Neural progenitor cell (in vitro differentiated cells): Measurements from ENCODE around the gene PTPRN2. TPM values are rescaled to one million over a fixed set of nuclear protein-coding genes. Genes with fewer than 3 reads are reported as not detected.

Experiments used
- DNase-seq: peaks from one replicate; pipeline ENCODE4 v3.0.0-alpha.2; 2016; ENCODE audit warnings: low spot score
- H2AFZ ChIP-seq: fragments of 200-600 bp; sonication (generic); replicated peaks from 2 replicates; pipeline ENCODE4 v1.6.1; 2016; ENCODE audit warnings: antibody characterized with exemption
- H3F3A ChIP-seq: fragments of 200-600 bp; sonication (generic); 2 replicates; pipeline ENCODE4 v1.6.1; 2016; ENCODE audit warnings: antibody characterized with exemption, low read depth
- H3K27ac ChIP-seq: fragments of 200-600 bp; sonication (generic); 2 replicates; pipeline ENCODE4 v1.5.1; 2016; ENCODE audit warnings: mild to moderate bottlenecking
- H3K27me3 ChIP-seq: fragments of 200-600 bp; sonication (generic); 2 replicates; pipeline ENCODE4 v1.6.1; 2016; ENCODE audit warnings: mild to moderate bottlenecking, moderate library complexity
- H3K36me3 ChIP-seq: fragments of 200-600 bp; sonication (generic); 2 replicates; pipeline ENCODE4 v1.5.1; 2016
- H3K4me1 ChIP-seq: fragments of 200-600 bp; sonication (generic); 2 replicates; pipeline ENCODE4 v1.6.1; 2016; ENCODE audit warnings: mixed run types
- H3K4me2 ChIP-seq: fragments of 200-600 bp; sonication (generic); 2 replicates; pipeline ENCODE4 v1.6.1; 2016
- H3K4me3 ChIP-seq: fragments of 200-600 bp; sonication (generic); 2 replicates; pipeline ENCODE4 v1.5.1; 2016
- H3K79me2 ChIP-seq: fragments of 200-600 bp; sonication (generic); 2 replicates; pipeline ENCODE4 v1.6.1; 2016; ENCODE audit warnings: low read depth
- H3K9ac ChIP-seq: fragments of 200-600 bp; sonication (generic); 2 replicates; pipeline ENCODE4 v1.6.1; 2016
- H3K9me3 ChIP-seq: fragments of 200-600 bp; sonication (generic); 2 replicates; pipeline ENCODE4 v1.5.1; 2016; ENCODE audit warnings: low read depth
- H4K20me1 ChIP-seq: fragments of 200-600 bp; sonication (generic); 2 replicates; pipeline ENCODE4 v1.6.1; 2016; ENCODE audit warnings: low read depth
- H3K27ac Mint-ChIP-seq: 3 replicates; pipeline ENCODE4 v1.8.0; 2021; ENCODE audit warnings: mixed read lengths
- H3K27me3 Mint-ChIP-seq: 2 replicates; pipeline ENCODE4 v1.8.0; 2022; ENCODE audit warnings: low read depth, mild to moderate bottlenecking, inconsistent platforms, moderate library complexity, mixed read lengths; ENCODE audit not compliant: insufficient read depth
- H3K36me3 Mint-ChIP-seq: 3 replicates; pipeline ENCODE4 v1.8.0; 2021; ENCODE audit warnings: mixed read lengths
- H3K4me1 Mint-ChIP-seq: 3 replicates; pipeline ENCODE4 v1.8.0; 2021; ENCODE audit warnings: mixed read lengths
- H3K4me3 Mint-ChIP-seq: 3 replicates; pipeline ENCODE4 v1.8.0; 2021; ENCODE audit warnings: mild to moderate bottlenecking, moderate library complexity, mixed read lengths
- H3K9me3 Mint-ChIP-seq: 3 replicates; pipeline ENCODE4 v1.8.0; 2020; ENCODE audit warnings: mixed read lengths
- EZH2 ChIP-seq: fragments of 200-600 bp; sonication (generic); IDR thresholded peaks from 2 replicates; pipeline ENCODE4 v1.6.1; 2017; ENCODE audit warnings: antibody characterized with exemption, mild to moderate bottlenecking, moderate library complexity
- EZH2phosphoT487 ChIP-seq: fragments of 200-600 bp; sonication (generic); IDR thresholded peaks from 2 replicates; pipeline ENCODE4 v1.6.1; 2017; ENCODE audit warnings: antibody characterized with exemption
- total RNA-seq: library from RNA; depleted of rRNA; stranded (reverse); fragments of >200 nt; gene quantifications from 2 replicates; pipeline ENCODE4 v1.2.3, GENCODE V29; 2015; ENCODE audit warnings: low replicate concordance
- TF ChIP-seq, protein P1 (sequence below): fragments of 200-600 bp; sonication (generic); IDR thresholded peaks from 2 replicates; pipeline ENCODE4 v1.5.1; 2017; ENCODE audit warnings: antibody characterized with exemption, mild to moderate bottlenecking

The PTPRN2 gene
- total RNA-seq, 1 donor from 2014 or later: 3.0 TPM

DNA sequence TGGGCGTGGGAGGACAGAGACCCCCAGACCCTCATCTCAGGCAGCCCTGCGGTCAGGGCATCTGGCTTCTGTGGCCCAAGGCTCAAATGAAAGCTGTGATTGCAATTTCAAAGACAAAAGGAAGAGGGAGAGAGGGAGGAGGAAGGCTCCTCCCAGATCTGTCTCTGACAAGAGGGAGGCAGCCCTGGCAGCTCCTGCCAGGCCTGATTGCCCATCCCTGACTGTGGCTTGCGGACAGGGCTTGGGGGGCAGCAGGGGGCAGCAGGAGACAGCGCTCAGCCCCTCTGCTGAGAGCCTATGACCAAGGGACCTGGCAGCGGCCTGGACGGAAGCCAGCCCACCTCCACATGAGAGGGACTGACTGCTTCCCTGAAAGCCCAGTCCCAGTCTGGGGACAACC, 91.8 kb downstream of the PTPRN2 start:
- Histone ChIP-seq H2AFZ (peak overlapping the region; percentile 59), H3K4me2 (peak overlapping the region; percentile 75), H3K79me2 (no peaks in the 10 kb centered on the region), H3K36me3 (no peaks in the 10 kb centered on the region), H3K9me3 (no peaks in the 10 kb centered on the region), H3F3A (peaks cover 41% of the 10 kb centered on the region), H3K9ac (no peak overlapping the region), H3K27me3 (no peaks in the 10 kb centered on the region), H3K4me1 (peaks cover 37% of the 10 kb centered on the region), H4K20me1 (no peaks in the 10 kb centered on the region), H3K4me3 (peak overlapping the region; percentile 6), H3K27ac (no peak overlapping the region)
- H3K36me3 Mint-ChIP-seq: no peaks in the 10 kb centered on the region
- DNase-seq: peak; percentile 80
- peaks cover 57% of the 10 kb centered on the region for H3K4me1 Mint-ChIP-seq
- peak overlapping the region; percentile 63 for H3K27ac Mint-ChIP-seq
- TF ChIP-seq EZH2: no peak
- TF ChIP-seq, protein P1, sequence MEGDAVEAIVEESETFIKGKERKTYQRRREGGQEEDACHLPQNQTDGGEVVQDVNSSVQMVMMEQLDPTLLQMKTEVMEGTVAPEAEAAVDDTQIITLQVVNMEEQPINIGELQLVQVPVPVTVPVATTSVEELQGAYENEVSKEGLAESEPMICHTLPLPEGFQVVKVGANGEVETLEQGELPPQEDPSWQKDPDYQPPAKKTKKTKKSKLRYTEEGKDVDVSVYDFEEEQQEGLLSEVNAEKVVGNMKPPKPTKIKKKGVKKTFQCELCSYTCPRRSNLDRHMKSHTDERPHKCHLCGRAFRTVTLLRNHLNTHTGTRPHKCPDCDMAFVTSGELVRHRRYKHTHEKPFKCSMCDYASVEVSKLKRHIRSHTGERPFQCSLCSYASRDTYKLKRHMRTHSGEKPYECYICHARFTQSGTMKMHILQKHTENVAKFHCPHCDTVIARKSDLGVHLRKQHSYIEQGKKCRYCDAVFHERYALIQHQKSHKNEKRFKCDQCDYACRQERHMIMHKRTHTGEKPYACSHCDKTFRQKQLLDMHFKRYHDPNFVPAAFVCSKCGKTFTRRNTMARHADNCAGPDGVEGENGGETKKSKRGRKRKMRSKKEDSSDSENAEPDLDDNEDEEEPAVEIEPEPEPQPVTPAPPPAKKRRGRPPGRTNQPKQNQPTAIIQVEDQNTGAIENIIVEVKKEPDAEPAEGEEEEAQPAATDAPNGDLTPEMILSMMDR: peak; percentile 53
- peak overlapping the region; percentile 50 for H3K4me3 Mint-ChIP-seq
- peaks cover 2% of the 10 kb centered on the region for H3K9me3 Mint-ChIP-seq
- H3K27me3 Mint-ChIP-seq: peaks cover 16% of the 10 kb centered on the region

DNA sequence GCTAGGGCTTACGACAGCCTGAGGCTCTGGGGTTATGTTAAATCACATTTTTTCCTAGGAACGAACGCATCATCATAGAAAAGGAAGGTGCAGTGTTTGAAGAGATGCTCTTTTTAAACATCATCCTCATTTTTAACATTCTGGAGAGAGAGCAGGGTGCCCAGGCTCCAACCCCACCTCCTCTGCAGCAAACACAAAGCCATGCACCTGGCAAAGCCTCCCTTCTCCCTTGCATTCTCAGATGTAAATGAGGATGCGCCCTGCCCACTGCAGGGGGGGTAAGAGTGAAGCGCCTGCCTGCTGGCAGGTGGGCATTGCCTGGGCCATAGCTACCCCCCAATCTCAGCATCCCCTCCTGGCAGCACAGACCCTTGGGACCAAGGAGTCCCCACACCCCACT, 92.4 kb downstream of the PTPRN2 start:
- Mint-ChIP-seq H3K27me3 (peaks cover 16% of the 10 kb centered on the region), H3K4me1 (peaks cover 53% of the 10 kb centered on the region), H3K27ac (peak overlapping the region; percentile 63), H3K9me3 (peaks cover 2% of the 10 kb centered on the region), H3K4me3 (peak overlapping the region; percentile 38), H3K36me3 (no peaks in the 10 kb centered on the region)
- H3K27ac ChIP-seq: no peak overlapping the region
- no peaks in the 10 kb centered on the region for H3K9me3 ChIP-seq
- no peaks in the 10 kb centered on the region for H4K20me1 ChIP-seq
- no peaks in the 10 kb centered on the region for H3K36me3 ChIP-seq
- DNase-seq: peak; percentile 39
- no peak overlapping the region for H3K9ac ChIP-seq
- peak overlapping the region; percentile 6 for H3K4me3 ChIP-seq
- peak overlapping the region; percentile 59 for H2AFZ ChIP-seq
- peaks cover 32% of the 10 kb centered on the region for H3K4me1 ChIP-seq
- no peaks in the 10 kb centered on the region for H3K79me2 ChIP-seq
- H3K27me3 ChIP-seq: no peaks in the 10 kb centered on the region
- TF ChIP-seq EZH2: no peak
- no peak for TF ChIP-seq EZH2phosphoT487
- TF ChIP-seq, protein P1: peak; percentile 9
- peaks cover 36% of the 10 kb centered on the region for H3F3A ChIP-seq
- peak overlapping the region; percentile 75 for H3K4me2 ChIP-seq

DNA sequence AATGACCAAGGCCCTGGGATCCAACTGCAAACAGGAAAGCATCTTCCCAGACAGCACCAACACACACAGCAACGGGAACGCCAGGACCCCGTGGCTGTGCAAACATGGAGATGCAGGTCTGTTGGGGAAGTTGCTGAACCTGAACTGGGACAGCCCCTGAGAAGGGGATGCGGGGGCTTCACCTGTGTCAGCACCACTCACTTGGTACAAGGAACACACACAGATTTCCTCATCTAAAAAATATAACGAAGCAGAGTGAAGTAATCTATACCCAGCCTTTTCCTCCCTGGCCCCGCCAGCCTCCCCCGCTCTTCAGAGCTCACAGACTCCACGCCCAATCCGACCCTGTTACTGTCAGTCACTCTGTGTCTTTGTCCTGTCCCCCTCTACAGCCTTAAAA, 93.0 kb downstream of the PTPRN2 start:
- H3K36me3 Mint-ChIP-seq: no peaks in the 10 kb centered on the region
- Histone ChIP-seq H2AFZ (peak overlapping the region; percentile 44), H3K9ac (no peak overlapping the region), H3K4me3 (no peak overlapping the region), H3F3A (peaks cover 31% of the 10 kb centered on the region), H3K9me3 (no peaks in the 10 kb centered on the region), H3K36me3 (no peaks in the 10 kb centered on the region), H4K20me1 (no peaks in the 10 kb centered on the region), H3K4me2 (peak overlapping the region; percentile 75), H3K27ac (no peak overlapping the region), H3K79me2 (no peaks in the 10 kb centered on the region), H3K27me3 (no peaks in the 10 kb centered on the region), H3K4me1 (peaks cover 27% of the 10 kb centered on the region)
- H3K27me3 Mint-ChIP-seq: peaks cover 16% of the 10 kb centered on the region
- TF ChIP-seq, protein P1: no peak
- TF ChIP-seq EZH2phosphoT487 (no peak), EZH2 (no peak)
- no peak overlapping the region for H3K4me3 Mint-ChIP-seq
- H3K4me1 Mint-ChIP-seq: peaks cover 48% of the 10 kb centered on the region
- peaks cover 2% of the 10 kb centered on the region for H3K9me3 Mint-ChIP-seq
- no peak for DNase-seq
- no peak overlapping the region for H3K27ac Mint-ChIP-seq
